PFSK-1 (cell line): ENCODE data around the gene NDUFV1.

Source experiments
- FOXP2 ChIP-seq: optimal IDR thresholded peaks from 2 replicates; pipeline ENCODE3; 2011; ENCODE audit warnings: borderline replicate concordance, control low read depth, inconsistent platforms; ENCODE audit not compliant: insufficient read depth; ENCODE audit errors: extremely low read length, extremely low read depth
- POLR2AphosphoS5 ChIP-seq: IDR thresholded peaks from 2 replicates; pipeline ENCODE4 v1.6.1; 2012; ENCODE audit warnings: low read depth, mild to moderate bottlenecking, control low read depth, low read length, moderate library complexity
- SIN3A ChIP-seq: IDR thresholded peaks from 2 replicates; pipeline ENCODE4 v1.6.1; 2012; ENCODE audit warnings: mild to moderate bottlenecking, low read length, moderate library complexity, borderline replicate concordance; ENCODE audit not compliant: insufficient read depth
- TAF1 ChIP-seq: IDR thresholded peaks from 2 replicates; pipeline ENCODE4 v1.6.1; 2012; ENCODE audit warnings: low read length, control low read depth, borderline replicate concordance; ENCODE audit not compliant: insufficient read depth
- TF ChIP-seq, protein P1 (sequence below), 2 experiments: IDR thresholded peaks; 2 replicates each; pipeline versions ENCODE4 v1.6.1 to v1.8.0; 2011 to 2012; ENCODE audit warnings: low read depth in 2 of 2, low read length in 2 of 2, control low read depth in 1 of 2, inconsistent platforms in 1 of 2, mild to moderate bottlenecking in 1 of 2, moderate library complexity in 1 of 2; ENCODE audit not compliant: insufficient read depth in 1 of 2

The NDUFV1 gene

DNA sequence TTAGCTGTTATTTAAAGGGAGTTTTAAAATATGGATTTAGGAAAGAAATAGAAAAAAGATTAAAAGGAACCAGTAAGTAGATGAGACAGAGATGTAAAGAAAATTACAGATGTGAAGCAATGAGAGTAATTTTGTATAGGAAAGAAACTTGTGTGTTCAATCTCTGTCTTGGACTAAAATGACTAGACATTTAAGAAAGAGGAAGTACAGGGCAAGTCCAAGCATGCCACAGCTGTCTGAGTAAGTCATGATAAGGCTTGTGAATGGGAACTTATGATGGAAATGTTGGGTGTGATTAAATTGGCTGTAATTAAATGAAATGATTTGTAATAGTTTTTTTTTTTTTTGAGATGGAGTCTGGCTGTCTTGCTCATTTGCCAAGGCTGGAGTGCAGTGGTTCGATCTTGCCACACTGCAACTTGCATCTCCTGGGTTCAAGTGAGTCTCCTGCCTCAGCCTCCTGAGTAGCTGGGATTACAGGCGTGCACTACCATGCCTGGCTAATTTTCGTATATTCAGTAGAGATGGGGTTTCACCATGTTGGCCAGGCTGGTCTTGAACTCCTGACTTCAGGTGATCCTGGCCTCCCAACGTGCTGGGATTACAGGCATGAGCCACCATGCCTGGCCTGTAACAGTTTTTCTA, 49.7 kb downstream of the NDUFV1 start:
- TF ChIP-seq, protein P1, sequence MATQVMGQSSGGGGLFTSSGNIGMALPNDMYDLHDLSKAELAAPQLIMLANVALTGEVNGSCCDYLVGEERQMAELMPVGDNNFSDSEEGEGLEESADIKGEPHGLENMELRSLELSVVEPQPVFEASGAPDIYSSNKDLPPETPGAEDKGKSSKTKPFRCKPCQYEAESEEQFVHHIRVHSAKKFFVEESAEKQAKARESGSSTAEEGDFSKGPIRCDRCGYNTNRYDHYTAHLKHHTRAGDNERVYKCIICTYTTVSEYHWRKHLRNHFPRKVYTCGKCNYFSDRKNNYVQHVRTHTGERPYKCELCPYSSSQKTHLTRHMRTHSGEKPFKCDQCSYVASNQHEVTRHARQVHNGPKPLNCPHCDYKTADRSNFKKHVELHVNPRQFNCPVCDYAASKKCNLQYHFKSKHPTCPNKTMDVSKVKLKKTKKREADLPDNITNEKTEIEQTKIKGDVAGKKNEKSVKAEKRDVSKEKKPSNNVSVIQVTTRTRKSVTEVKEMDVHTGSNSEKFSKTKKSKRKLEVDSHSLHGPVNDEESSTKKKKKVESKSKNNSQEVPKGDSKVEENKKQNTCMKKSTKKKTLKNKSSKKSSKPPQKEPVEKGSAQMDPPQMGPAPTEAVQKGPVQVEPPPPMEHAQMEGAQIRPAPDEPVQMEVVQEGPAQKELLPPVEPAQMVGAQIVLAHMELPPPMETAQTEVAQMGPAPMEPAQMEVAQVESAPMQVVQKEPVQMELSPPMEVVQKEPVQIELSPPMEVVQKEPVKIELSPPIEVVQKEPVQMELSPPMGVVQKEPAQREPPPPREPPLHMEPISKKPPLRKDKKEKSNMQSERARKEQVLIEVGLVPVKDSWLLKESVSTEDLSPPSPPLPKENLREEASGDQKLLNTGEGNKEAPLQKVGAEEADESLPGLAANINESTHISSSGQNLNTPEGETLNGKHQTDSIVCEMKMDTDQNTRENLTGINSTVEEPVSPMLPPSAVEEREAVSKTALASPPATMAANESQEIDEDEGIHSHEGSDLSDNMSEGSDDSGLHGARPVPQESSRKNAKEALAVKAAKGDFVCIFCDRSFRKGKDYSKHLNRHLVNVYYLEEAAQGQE (IDR thresholded peaks at IDR 0.05; ENCODE audit: insufficient read depth in 1 of 2, low read depth in 2 of 2, low read length in 2 of 2): no peak
- no peak for TF ChIP-seq SIN3A
- no peak for TF ChIP-seq TAF1

DNA sequence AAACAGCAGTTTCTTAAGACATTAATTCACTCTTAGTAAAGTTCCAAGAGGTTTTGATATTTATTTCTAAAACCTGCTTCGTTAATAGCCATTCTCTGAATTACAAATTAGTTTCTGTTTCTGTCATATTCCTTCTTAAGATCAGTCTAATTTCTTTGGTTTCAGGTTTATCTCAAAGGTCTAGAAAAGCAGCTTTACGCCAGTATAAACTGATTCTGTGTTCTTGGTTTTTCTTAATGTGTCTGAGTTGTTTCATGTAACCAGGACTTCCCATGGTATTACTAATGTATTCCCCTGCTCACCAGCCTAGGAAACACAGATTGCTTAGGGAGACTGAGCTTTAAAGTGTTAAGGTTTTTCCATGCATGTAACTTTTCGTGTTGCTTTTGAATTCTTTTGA, 50.6 kb downstream of the NDUFV1 start:
- TF ChIP-seq TAF1 (no peak), FOXP2 (no peak), POLR2AphosphoS5 (no peak), SIN3A (no peak)
- TF ChIP-seq, protein P1 (IDR thresholded peaks at IDR 0.05; ENCODE audit: insufficient read depth in 1 of 2, low read depth in 2 of 2, low read length in 2 of 2): no peak
